Activated naive CD4-positive, alpha-beta T cell treated with Interleukin-2 at 50 U/mL for 16 hours (primary cell): Measurements from ENCODE around the gene PIRT.
"Not testable (repeated sequence)": the region's sequence is repeated elsewhere in the genome, so short reads cannot be mapped to it uniquely, and the experiment has no call there.

Experiments
- DNase-seq: peaks from one replicate; pipeline ENCODE4 v3.0.0-alpha.2; 2020

PIRT gene

DNA sequence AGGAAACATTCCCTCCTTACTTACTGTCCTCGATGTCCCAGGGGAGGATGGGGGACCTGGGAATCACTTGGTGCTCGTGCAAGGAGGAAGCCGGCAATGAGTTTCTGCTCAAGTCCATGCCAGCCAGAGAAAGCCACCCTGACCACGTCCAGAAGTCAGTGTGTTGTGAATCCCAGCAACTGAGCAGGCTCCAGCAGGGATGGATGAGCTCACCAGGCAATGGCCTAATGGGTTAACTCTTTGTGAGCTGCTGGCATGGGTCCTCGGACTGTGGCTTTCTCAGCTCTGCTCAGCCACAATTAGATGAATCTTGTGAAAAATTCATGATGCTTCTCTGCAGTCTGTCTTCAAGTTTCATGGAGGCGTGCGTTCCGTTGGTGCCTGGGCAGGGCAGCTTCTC lies at the start of gene PIRT:
Gene PIRT (minus strand): TSS at position 167 of the 400 bp plus-strand sequence. CDS start 12,442 bp downstream, outside the sequence.
- no peak for DNase-seq

DNA sequence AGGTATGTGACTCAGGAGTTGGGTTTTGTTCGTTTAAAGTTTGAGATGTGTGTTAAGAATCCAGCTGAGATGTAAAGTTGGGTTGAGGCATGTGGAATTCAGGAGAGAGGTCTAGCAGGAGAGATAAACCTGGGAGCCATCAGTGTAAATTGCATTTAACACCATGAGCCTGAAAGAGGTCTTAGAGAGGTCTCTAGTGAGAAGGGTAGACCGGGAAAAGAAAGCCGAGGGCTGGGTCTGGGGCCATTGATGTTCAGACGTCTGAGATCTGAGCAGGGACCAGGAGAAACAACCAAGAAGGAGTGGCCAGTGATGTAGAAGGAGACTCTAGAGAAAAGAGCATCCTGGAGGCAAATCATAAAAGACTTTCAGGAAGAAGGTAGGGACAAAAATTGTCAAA lies 44.1 kb upstream of the PIRT start:
- no peak for DNase-seq

DNA sequence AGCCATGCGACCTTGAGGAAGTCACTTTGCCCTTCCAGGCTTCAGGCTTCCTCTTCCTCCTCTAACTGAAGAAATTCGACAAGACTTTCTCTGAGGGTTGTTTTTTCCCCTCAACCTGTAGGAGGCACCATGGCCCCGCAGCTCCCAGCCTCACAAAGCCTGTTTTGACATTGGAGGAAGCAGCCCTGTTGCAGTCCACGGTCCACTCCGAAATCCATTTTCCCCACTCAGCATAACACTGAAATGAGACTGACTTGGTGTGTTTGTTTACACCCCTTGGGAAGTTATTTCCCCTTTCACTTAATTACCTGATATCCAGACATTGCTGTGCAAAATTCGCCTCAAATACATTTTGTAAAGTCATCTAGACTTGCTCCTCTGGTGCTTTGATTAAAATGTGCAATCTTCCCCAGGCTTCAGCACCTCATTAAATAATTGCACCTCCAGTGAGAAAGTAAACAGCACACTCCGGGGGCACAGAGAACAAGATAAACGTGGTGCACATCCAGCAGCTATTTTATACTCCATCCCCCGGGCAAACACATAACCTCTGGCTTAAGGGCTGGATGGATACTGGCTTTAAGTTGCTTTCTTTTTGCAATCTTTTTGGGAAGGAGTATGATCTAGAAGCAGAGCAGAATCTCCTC lies 41.4 kb upstream of the PIRT start:
- no peak for DNase-seq

- no peak for DNase-seq
Measured at GRCh38 chr17:10875984-10876555, 38.2 kb upstream of the PIRT start.

GRCh38 chr17:10875430-10875851 lies 37.6 kb upstream of the PIRT start:
- DNase-seq, result peak; percentile 3

DNA sequence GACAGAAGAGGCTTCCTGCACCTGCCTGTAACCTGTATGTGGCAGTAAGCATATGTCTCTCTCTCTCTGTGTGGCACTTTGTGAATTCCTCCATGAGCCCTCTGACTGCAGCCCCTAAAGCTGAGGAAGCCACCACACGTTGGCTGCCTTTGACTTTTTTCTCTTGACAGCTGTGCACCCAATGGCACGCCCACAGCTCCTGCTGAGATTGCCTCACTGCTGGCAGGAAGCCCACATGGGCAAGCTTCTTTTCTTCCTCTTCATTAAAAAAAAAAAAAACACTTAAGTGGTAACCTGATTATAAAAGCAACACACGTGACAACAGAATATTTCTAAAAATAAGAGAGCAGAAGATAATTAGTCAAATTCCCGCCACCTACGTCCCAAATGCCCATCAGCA lies 34.0 kb upstream of the PIRT start:
- no peak for DNase-seq

GRCh38 chr17:10870336-10871050 lies 32.6 kb upstream of the PIRT start:
- no peak for DNase-seq

DNA sequence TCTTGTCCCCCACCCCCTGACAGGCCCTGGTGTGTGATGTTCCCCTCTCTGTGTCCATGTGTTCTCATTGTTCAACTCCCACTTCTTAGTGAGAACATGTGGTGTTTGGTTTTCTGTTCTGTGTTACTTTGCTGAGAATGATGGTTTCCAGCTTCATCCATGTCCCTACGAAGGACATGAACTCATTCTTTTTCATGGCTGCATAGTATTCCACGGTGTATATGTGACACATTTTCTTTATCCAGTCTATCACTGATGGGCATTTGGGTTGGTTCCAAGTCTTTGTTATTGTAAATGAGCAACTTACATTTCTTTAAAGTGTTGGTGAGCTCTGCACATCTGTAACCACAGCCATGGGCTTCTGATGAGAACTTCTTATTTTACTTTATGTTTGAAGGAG lies 30.9 kb upstream of the PIRT start:
- not testable (repeated sequence) for DNase-seq

DNA sequence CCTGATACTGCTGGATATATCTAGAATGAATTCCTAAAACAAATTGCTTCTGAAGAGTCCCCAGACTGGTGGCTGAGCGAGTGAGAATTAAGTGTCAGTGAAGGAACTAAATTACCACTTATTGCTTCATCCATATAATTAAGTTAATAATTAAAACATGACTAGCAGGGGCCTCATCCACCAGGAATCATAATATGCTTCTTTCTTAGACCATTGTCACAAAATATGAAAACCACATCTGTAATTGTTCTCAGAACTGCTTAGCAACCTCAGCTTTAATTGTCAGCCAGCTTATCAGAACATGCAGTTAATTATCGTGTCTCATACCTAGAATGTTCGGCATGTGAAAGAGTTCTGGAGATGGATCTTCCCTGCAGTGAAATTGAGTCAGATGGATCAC lies 21.2 kb upstream of the PIRT start:
- no peak for DNase-seq

DNA sequence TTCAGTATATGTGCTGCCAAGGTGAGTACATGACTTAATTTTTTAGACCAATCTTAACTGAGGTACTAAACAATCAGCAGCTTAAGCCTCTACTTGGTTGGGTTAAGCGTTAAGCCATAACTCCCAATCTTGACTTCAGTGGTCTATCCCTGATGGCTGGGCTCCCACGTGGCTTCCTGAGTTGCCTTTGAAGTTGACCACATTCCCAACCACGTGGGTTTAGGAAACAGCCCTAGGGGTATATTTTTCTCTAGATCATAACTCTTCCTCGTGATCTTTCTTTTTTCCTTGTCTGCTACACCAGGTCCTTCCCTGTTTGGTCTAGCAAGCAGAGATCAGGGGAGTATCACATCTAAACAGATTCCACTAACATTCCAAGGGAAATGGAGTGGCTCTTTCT lies 20.1 kb upstream of the PIRT start:
- no peak for DNase-seq

GRCh38 chr17:10846636-10847035 lies 8.7 kb upstream of the PIRT start:
- not testable (repeated sequence) for DNase-seq

- DNase-seq, result no peak
Measured at GRCh38 chr17:10845388-10845751, 7.5 kb upstream of the PIRT start.

- DNase-seq, result peak; percentile 71
Measured at GRCh38 chr17:10844621-10845387, 6.9 kb upstream of the PIRT start.

- peak; percentile 3 for DNase-seq
Measured at GRCh38 chr17:10843811-10844210, 5.9 kb upstream of the PIRT start.

DNA sequence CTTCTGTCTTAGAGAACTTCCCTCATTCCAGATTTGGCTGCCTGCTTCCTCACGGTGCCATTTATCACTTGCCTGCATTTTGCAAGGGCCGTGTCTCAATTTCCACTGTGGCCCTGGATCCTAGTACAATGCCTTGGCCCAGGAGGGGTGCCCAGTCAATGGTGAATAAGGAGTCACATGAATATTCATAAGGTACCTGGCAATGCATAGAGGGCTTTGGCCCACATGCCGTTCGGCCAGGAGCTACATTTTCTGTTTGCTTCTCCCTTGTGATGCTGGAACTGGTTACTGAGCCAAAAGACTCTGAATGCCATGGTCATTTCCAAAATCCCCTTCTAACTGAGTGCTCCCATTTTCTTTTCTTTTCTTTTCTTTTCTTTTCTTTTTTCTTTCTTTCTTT lies 4.8 kb upstream of the PIRT start:
- DNase-seq, result no peak

DNA sequence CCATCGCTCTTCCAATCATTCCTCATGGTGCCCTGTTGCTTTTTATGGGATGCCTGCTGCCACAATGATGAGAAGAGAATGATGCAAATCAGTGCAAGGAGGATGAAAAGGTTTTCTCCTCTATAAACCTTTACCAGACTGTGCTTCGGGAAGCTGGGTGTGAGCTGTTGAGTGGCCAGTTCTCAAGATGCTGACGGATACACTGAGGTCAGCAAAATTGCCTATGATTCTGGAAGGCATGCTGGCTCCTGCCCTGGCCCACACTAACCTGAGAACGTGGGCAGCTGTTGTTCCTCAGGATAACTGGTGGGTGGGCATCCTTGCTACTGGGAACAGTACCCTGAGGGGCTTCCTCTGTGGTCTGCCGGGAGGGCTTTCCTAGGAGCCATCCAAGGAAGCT lies 795 bp upstream of the PIRT start:
- DNase-seq, result no peak

GRCh38 chr17:10836966-10837590 lies 809 bp downstream of the PIRT start:
- no peak for DNase-seq

DNA sequence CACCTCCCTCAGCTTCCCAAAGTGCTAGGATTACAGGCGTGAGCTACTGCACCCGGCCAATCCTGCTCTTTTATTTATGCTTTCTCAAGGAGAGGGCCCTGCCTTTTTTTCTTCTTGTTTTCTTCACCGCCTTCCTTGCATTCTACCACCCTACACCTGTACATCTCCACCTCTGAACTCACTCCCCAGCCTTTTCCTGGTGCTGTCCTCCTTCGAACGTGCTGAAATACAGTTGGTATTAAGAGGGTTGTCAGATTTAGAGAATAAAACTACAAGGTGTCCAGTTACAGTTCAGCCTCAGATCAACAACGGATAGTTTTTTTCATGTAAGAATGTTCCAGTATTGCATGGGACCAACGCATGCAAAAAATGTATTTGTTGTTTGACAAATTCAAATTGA lies 1.7 kb downstream of the PIRT start:
- no peak for DNase-seq

DNA sequence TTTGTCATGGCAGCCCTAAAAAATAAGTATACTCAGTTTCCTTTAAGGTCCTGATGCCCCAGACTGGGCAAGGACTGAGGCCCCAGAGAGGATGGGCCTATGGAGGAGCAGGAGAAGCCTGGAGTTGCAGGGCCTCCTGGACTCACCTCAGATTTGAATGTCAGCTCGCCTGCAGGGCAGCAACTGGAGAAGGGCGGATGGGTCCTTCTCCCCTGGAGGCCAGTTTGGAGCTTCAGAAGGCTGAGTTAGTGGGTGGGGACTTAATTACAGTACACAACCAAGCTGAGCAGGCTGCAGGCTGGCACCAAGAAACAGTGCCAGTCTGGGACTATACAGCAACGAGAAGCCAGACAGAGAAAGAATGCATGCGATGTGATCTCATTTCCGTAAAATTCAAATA lies 6.2 kb downstream of the PIRT start:
- no peak for DNase-seq

DNA sequence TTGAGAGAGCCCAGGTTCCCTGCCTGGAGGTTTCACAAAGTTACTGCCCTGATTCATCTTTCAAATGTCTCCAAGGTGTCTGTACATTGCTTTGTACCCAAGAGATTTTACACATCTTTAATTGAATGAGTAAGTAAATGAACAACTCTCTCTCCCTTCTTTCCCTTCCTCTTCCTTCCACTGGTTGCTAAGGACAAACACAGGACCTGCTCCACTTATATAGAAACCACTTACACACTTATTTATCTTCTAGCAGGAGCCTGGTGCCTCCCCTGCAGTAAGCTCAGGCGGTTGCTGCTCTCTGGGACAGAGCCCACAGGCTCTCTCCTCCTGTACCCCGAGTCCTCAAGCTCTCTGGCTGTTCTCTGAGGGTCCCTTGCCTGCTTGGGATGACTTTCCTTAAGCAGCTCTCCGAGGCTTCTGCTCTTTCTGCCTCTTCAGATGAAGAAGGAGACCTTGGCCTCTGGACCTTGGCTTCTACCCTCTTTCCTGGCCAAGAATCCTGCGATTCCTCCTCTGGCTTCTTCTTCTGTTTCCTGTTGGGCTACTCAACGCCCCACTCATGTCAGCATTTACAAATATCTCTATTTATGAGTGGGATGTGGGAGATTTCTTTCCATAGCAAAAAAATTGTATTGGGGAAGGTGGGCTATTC lies 9.9 kb downstream of the PIRT start:
- DNase-seq, result no peak

- DNase-seq, result no peak
Measured at GRCh38 chr17:10824874-10825273, 13.0 kb downstream of the PIRT start.

DNA sequence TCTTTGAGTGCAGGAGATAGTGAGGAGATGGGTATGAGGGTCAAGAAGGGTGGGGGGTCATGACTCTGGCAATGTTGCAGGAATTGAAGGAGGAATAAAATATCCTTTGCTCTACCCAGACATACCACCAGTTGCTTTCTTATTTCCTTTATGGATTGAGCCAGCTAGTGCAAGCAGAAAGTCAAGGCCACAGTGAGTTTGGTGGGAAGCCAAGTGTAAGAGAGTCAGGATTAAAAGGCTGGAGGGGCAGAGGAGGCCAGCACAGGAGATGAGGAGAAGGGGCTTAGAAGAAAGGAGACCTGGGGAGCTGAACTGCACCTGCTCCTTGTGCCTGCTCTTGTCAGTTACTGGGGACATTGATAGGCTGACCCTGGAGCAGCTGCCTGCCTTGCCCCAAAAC lies 16.1 kb downstream of the PIRT start:
- DNase-seq, result no peak

DNA sequence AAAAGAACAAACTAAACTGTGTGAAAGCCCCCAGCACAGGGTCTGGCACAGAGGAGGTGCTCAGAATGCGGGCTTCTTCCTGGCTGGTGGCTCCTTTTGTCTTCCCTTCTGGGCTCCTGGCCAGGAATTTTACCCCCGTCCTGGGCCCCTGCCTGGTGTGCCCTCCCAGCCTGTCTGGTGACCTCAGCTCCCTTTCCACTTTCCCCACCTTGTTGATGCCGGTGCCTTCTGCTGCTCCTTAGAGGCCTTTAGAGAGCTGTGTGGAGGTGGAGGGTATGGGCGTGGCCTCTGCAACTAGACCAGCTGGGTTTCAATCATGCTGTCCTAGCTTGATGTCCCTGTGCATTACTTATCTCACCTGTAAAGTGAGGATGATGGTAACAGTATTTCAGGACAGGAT lies 16.8 kb downstream of the PIRT start:
- DNase-seq, result no peak
